Measurements from ENCODE around the gene PLA2G4A. TPM values are rescaled to one million over a fixed set of nuclear protein-coding genes. Genes with fewer than 3 reads are reported as not detected.

PLA2G4A gene
- polyA plus RNA-seq, 1 of the 3 experiments (the other 2 are of a cell fraction), result 0.26 TPM

Other genes with a start within 250 kb of the PLA2G4A start
- 5.9 and 6.3 TPM in 2 replicates for gene PTGS2, start 148.5 kb upstream of the PLA2G4A start, polyA plus RNA-seq (2012; rRNA removed)